WTC11 (cell line): Measurements from ENCODE around the gene ABCB4.

Source experiments
- AFF4 ChIP-seq: sonication (generic); formaldehyde crosslinking; IDR thresholded peaks from 2 replicates; pipeline ENCODE4 v1.8.1; 2023; ENCODE audit warnings: mild to moderate bottlenecking, missing genetic modification reagents, borderline replicate concordance
- ATF3 ChIP-seq: sonication (generic); formaldehyde crosslinking; conservative IDR thresholded peaks from 2 replicates; pipeline ENCODE4 v1.8.1; 2022; ENCODE audit warnings: mild to moderate bottlenecking, missing genetic modification reagents
- CTCF ChIP-seq: fragments of 200-600 bp; IDR thresholded peaks from 2 replicates; pipeline ENCODE4 v1.8.0; 2022; ENCODE audit warnings: antibody characterized with exemption
- NFYB ChIP-seq: sonication (generic); formaldehyde crosslinking; conservative IDR thresholded peaks from 2 replicates; pipeline ENCODE4 v1.8.0; 2022; ENCODE audit warnings: low read depth, missing genetic modification reagents
- RELA ChIP-seq: sonication (generic); formaldehyde crosslinking; IDR thresholded peaks from 2 replicates; pipeline ENCODE4 v1.8.1; 2022; ENCODE audit warnings: missing genetic modification reagents, mild to moderate bottlenecking, borderline replicate concordance

GRCh38 chr7:87482115-87482514 is 6.6 kb upstream of the ABCB4 start:
- TF ChIP-seq CTCF, result no peak
- TF ChIP-seq AFF4, result no peak
- no peak for TF ChIP-seq NFYB (CRISPR knock-in tag)
- no peak for TF ChIP-seq ATF3 (CRISPR knock-in tag)
- no peak for TF ChIP-seq RELA (CRISPR knock-in tag)
